GM12873 (cell line): Measurements from ENCODE around the gene NOS1AP.

ENCODE experiments used
- CTCF ChIP-seq: IDR thresholded peaks from 2 replicates; pipeline ENCODE4 v1.5.1; 2012; ENCODE audit warnings: low read depth, mild to moderate bottlenecking, moderate library complexity, low read length, control low read depth; ENCODE audit not compliant: insufficient read depth; ENCODE audit errors: missing control alignments

Gene NOS1AP

GRCh38 chr1:162387226-162388082 lies 318.0 kb downstream of the NOS1AP start:
- TF ChIP-seq CTCF = no peak

- no peak for TF ChIP-seq CTCF
Measured at GRCh38 chr1:162388083-162388594, 318.6 kb downstream of the NOS1AP start.

- no peak for TF ChIP-seq CTCF
Measured at GRCh38 chr1:162388615-162389014, 319.1 kb downstream of the NOS1AP start.

GRCh38 chr1:162389021-162389818 lies 319.7 kb downstream of the NOS1AP start:
- no peak for TF ChIP-seq CTCF

GRCh38 chr1:162389971-162390370 lies 320.5 kb downstream of the NOS1AP start:
- TF ChIP-seq CTCF = no peak

- no peak for TF ChIP-seq CTCF
Measured at GRCh38 chr1:162390396-162391185, 321.1 kb downstream of the NOS1AP start.
